K562 (cell line): ENCODE measurements around the gene TRMT1L. TPM values are rescaled to one million over a fixed set of nuclear protein-coding genes. Genes with fewer than 3 reads are reported as not detected.

Experiments
- CC2D1A ChIP-seq: fragments of 450-650 bp; IDR thresholded peaks from 2 replicates; pipeline ENCODE4 v1.6.1; 2017; ENCODE audit warnings: mild to moderate bottlenecking
- CHCHD3 ChIP-seq: fragments of 250-450 bp; sonication (Bioruptor Pico); IDR thresholded peaks from 2 replicates; pipeline ENCODE4 v2.1.2; 2022; ENCODE audit warnings: mild to moderate bottlenecking
- CXXC5 ChIP-seq: fragments of 250-450 bp; sonication (Bioruptor Pico); IDR thresholded peaks from 2 replicates; pipeline ENCODE4 v1.8.0; 2022; ENCODE audit warnings: inconsistent platforms, mild to moderate bottlenecking, moderate library complexity
- GABPA ChIP-seq: fragments of 200-800 bp; sonication (Bioruptor generic); conservative IDR thresholded peaks from 2 replicates; pipeline ENCODE4 v1.6.1; 2016; ENCODE audit warnings: low read depth, missing genetic modification characterization, missing compliant biosample characterization
- GATAD2B ChIP-seq: fragments of 450-650 bp; IDR thresholded peaks from 2 replicates; pipeline ENCODE4 v1.6.1; 2017; ENCODE audit warnings: mild to moderate bottlenecking, borderline replicate concordance
- HLTF ChIP-seq: fragments of 450-650 bp; IDR thresholded peaks from 2 replicates; pipeline ENCODE4 v1.6.1; 2016
- HNRNPL ChIP-seq: fragments of 200-400 bp; formaldehyde crosslinking; IDR thresholded peaks from 2 replicates; pipeline ENCODE4 v1.6.1; 2017; ENCODE audit warnings: low read depth, mild to moderate bottlenecking, low read length
- MBD2 ChIP-seq: sonication (generic); IDR thresholded peaks from 2 replicates; pipeline ENCODE4 v1.6.1; 2016; ENCODE audit warnings: low read depth, borderline replicate concordance
- POLR3A ChIP-seq: IDR thresholded peaks from 2 replicates; pipeline ENCODE4 v1.6.1; 2011; ENCODE audit warnings: borderline replicate concordance, mild to moderate bottlenecking, moderate library complexity; ENCODE audit not compliant: insufficient read length, insufficient read depth; ENCODE audit errors: extremely low read depth
- PYGO2 ChIP-seq: fragments of 450-650 bp; IDR thresholded peaks from 2 replicates; pipeline ENCODE4 v1.6.1; 2016; ENCODE audit warnings: mild to moderate bottlenecking, missing genetic modification characterization, moderate library complexity, missing compliant biosample characterization
- SREBF1 ChIP-seq: fragments of 150-350 bp; IDR thresholded peaks from 2 replicates; pipeline ENCODE4 v1.6.1; 2014; ENCODE audit warnings: antibody characterized with exemption, low read depth, low read length, borderline replicate concordance
- STAT5A ChIP-seq: IDR thresholded peaks from 2 replicates; pipeline ENCODE4 v1.6.1; 2012; ENCODE audit warnings: low read length, inconsistent platforms, borderline replicate concordance
- SUPT5H ChIP-seq: fragments of 450-650 bp; IDR thresholded peaks from 2 replicates; pipeline ENCODE4 v1.6.1; 2016
- TCF7 ChIP-seq: sonication (generic); IDR thresholded peaks from 2 replicates; pipeline ENCODE4 v1.6.1; 2016; ENCODE audit warnings: antibody characterized with exemption, borderline replicate concordance
- ZHX1 ChIP-seq: fragments of 150-350 bp; conservative IDR thresholded peaks from 2 replicates; pipeline ENCODE4 v1.6.1; 2014; ENCODE audit warnings: low read length
- ZNF143 ChIP-seq: sonication (generic); formaldehyde crosslinking; IDR thresholded peaks from 2 replicates; pipeline ENCODE4 v1.9.0; 2022; ENCODE audit warnings: mild to moderate bottlenecking, missing genetic modification reagents
- ZNF146 ChIP-seq: IDR thresholded peaks from one replicate; pipeline ENCODE4 v1.6.1; 2018; ENCODE audit warnings: missing compliant biosample characterization; ENCODE audit not compliant: unreplicated experiment
- ZNF263 ChIP-seq: sonication (generic); formaldehyde crosslinking; IDR thresholded peaks from 2 replicates; pipeline ENCODE4 v1.8.0; 2022; ENCODE audit warnings: mild to moderate bottlenecking, missing genetic modification reagents, borderline replicate concordance
- ZNF311 ChIP-seq: fragments of 250-450 bp; sonication (Bioruptor Pico); IDR thresholded peaks from 2 replicates; pipeline ENCODE4 v1.4.0; 2020; ENCODE audit warnings: mild to moderate bottlenecking, moderate library complexity
- ZNF431 ChIP-seq: sonication (generic); formaldehyde crosslinking; IDR thresholded peaks from 2 replicates; pipeline ENCODE4 v1.8.0; 2022; ENCODE audit warnings: mild to moderate bottlenecking, missing genetic modification reagents
- ZNF77 ChIP-seq: fragments of 250-450 bp; sonication (Bioruptor Pico); IDR thresholded peaks from 2 replicates; pipeline ENCODE4 v1.5.0; 2020
- polyA plus RNA-seq, 8 experiments: library from polyadenylated mRNA; depleted of rRNA in 4 of 8; stranded (reverse) in 5 of 8; unstranded in 3 of 8; fragments of >200 nt; fragmentation: Nextera tagmentation in 2 of 8; fragmentation: Illumina TruSeq in 1 of 8; extraction: Ambion mirVana in 2 of 8; extraction: Trizol in 1 of 8; gene quantifications; 2 replicates each; pipeline versions ENCODE4 v1.2.1 to v1.2.3, GENCODE V29; 2011 to 2014; ENCODE audit warnings: inconsistent platforms in 1 of 8, missing spikeins in 1 of 8
- total RNA-seq, 7 experiments: library from RNA; depleted of rRNA in 6 of 7; stranded (reverse); fragments of >200 nt in 6 of 7; fragmentation: Illumina TruSeq in 2 of 7; extraction: Trizol in 2 of 7; gene quantifications; 2 replicates each; pipeline versions ENCODE4 v1.2.1 to v1.2.3, GENCODE V29; 2011 to 2021; ENCODE audit warnings: low replicate concordance in 1 of 7
- TF ChIP-seq, protein P1 (sequence below): fragments of 250-450 bp; sonication (Bioruptor Pico); IDR thresholded peaks from 2 replicates; pipeline ENCODE4 v1.4.0; 2020; ENCODE audit warnings: mild to moderate bottlenecking, moderate library complexity, borderline replicate concordance
- TF ChIP-seq, protein P2 (sequence below): fragments of 450-650 bp; IDR thresholded peaks from 2 replicates; pipeline ENCODE4 v1.6.1; 2016; ENCODE audit warnings: borderline replicate concordance

Gene TRMT1L
- total and polyA plus RNA-seq, 9 of the 15 experiments (the other 6 are each of a cell fraction or from before 2014, with no cell fraction given) = 6.4 to 88.9 (median 32.9) TPM

DNA sequence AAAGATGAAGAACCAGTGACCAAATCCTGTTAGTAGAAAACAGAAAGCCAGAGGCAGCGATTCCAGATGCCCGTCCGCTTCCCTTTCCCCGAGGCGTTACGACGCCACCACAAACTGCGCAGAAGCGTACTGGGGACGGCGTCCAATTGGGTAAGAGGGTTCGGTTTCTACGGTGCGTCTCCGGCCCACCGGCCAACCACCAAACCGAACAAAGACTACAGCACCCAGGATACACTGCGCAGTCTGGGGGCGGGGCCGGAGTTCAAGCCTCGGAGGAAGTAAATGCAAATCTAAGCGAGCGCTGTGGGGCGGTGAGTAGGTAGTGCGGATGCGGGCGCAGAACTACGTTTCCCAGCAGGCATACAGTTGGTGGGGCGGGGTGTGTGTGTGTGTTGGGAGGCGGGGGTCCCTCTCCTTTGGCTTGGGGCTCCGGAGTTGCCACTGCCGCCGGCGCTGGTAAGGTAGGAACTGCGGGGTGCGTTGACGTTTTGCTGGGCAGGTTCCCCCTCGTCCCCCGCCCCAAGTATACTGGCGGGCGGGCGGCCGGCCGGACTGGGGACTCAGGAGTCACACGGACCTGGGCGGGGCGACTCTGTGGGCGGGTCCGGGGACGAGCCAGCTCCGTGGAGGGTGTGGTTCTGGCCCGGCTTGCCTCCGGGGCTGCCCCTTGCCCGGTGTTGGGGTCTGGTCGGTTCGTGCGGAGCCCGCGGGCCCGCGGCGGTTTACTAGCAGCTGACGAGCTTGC, at the start of gene TRMT1L, which contains the start of gene SWT1 (continued):
- peak; percentile 56; the same call in 1 of the 2 replicates for TF ChIP-seq SREBF1
- 0 out of 2 replicates have a peak, but pooled peaks have one; percentile 44 for TF ChIP-seq CHCHD3
- TF ChIP-seq HLTF = no peak
- TF ChIP-seq STAT5A = no peak
- TF ChIP-seq ZNF143 (CRISPR knock-in tag) = peak; percentile 96
- no peak; the same call in 1 of the 2 replicates for TF ChIP-seq CC2D1A
- TF ChIP-seq, protein P1, sequence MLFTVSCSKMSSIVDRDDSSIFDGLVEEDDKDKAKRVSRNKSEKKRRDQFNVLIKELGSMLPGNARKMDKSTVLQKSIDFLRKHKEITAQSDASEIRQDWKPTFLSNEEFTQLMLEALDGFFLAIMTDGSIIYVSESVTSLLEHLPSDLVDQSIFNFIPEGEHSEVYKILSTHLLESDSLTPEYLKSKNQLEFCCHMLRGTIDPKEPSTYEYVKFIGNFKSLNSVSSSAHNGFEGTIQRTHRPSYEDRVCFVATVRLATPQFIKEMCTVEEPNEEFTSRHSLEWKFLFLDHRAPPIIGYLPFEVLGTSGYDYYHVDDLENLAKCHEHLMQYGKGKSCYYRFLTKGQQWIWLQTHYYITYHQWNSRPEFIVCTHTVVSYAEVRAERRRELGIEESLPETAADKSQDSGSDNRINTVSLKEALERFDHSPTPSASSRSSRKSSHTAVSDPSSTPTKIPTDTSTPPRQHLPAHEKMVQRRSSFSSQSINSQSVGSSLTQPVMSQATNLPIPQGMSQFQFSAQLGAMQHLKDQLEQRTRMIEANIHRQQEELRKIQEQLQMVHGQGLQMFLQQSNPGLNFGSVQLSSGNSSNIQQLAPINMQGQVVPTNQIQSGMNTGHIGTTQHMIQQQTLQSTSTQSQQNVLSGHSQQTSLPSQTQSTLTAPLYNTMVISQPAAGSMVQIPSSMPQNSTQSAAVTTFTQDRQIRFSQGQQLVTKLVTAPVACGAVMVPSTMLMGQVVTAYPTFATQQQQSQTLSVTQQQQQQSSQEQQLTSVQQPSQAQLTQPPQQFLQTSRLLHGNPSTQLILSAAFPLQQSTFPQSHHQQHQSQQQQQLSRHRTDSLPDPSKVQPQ (CRISPR knock-in tag) = no peak
- no peak for TF ChIP-seq ZNF431
- no peak for TF ChIP-seq ZNF77
- TF ChIP-seq ZNF146 (CRISPR knock-in tag) = no peak
- TF ChIP-seq ZNF311 (CRISPR knock-in tag) = no peak
- no peak for TF ChIP-seq HNRNPL
- 0 out of 2 replicates have a peak, but pooled peaks have one; percentile 19 for TF ChIP-seq TCF7
- peak; percentile 82; the same call in 1 of the 2 replicates for TF ChIP-seq MBD2
- TF ChIP-seq SUPT5H = peak; percentile 96
- TF ChIP-seq CXXC5 (CRISPR knock-in tag) = peak; percentile 90
- no peak for TF ChIP-seq ZHX1
- peak; percentile 96 for TF ChIP-seq GABPA (tag)
- TF ChIP-seq, protein P2, sequence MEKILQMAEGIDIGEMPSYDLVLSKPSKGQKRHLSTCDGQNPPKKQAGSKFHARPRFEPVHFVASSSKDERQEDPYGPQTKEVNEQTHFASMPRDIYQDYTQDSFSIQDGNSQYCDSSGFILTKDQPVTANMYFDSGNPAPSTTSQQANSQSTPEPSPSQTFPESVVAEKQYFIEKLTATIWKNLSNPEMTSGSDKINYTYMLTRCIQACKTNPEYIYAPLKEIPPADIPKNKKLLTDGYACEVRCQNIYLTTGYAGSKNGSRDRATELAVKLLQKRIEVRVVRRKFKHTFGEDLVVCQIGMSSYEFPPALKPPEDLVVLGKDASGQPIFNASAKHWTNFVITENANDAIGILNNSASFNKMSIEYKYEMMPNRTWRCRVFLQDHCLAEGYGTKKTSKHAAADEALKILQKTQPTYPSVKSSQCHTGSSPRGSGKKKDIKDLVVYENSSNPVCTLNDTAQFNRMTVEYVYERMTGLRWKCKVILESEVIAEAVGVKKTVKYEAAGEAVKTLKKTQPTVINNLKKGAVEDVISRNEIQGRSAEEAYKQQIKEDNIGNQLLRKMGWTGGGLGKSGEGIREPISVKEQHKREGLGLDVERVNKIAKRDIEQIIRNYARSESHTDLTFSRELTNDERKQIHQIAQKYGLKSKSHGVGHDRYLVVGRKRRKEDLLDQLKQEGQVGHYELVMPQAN = peak; percentile 74; the same call in 1 of the 2 replicates
- no peak for TF ChIP-seq ZNF263
- no peak for TF ChIP-seq POLR3A
- no peak for TF ChIP-seq GATAD2B
- no peak for TF ChIP-seq PYGO2 (tag)
